Amygdala (tissue), 56 donors: ENCODE results near the gene POLD3.
"Not testable (repeated sequence)": the region's sequence is repeated elsewhere in the genome, so short reads cannot be mapped to it uniquely, and the experiment has no call there.

ENCODE experiments used
- DNase-seq, 56 donors: peaks; one replicate each; lab custom pipeline; 2025; lab: John Stamatoyannopoulos, UW

POLD3 gene

GRCh38 chr11:74634537-74634936 is 42.2 kb downstream of the POLD3 start:
- no peak for DNase-seq

- no peak for DNase-seq
Measured at GRCh38 chr11:74636630-74637184, 44.3 kb downstream of the POLD3 start.

- DNase-seq, result peak in 1 of 56 donors; percentile 10
Measured at GRCh38 chr11:74637700-74638099, 45.3 kb downstream of the POLD3 start.

GRCh38 chr11:74638869-74639268 is 46.5 kb downstream of the POLD3 start:
- DNase-seq, result no peak

- DNase-seq, result no peak
Measured at GRCh38 chr11:74639533-74639932, 47.2 kb downstream of the POLD3 start.

GRCh38 chr11:74641289-74641688 is 48.9 kb downstream of the POLD3 start:
- peak in 11 of 56 donors; percentile 14 to 43 (median 19) for DNase-seq

GRCh38 chr11:74641905-74642304 is 49.5 kb downstream of the POLD3 start:
- no peak for DNase-seq

- no peak for DNase-seq
Measured at GRCh38 chr11:74642912-74643311, 50.5 kb downstream of the POLD3 start.

GRCh38 chr11:74644081-74644480 is 51.7 kb downstream of the POLD3 start:
- no peak for DNase-seq

GRCh38 chr11:74646215-74646614 is 53.8 kb downstream of the POLD3 start:
- DNase-seq, result no peak

GRCh38 chr11:74646954-74647353 is 54.6 kb downstream of the POLD3 start:
- DNase-seq, result no peak

- no peak for DNase-seq
Measured at GRCh38 chr11:74647404-74647803, 55.0 kb downstream of the POLD3 start.

GRCh38 chr11:74647831-74648230 is 55.4 kb downstream of the POLD3 start:
- no peak for DNase-seq

- no peak for DNase-seq
Measured at GRCh38 chr11:74648894-74649293, 56.5 kb downstream of the POLD3 start.

GRCh38 chr11:74650498-74650897 is 58.1 kb downstream of the POLD3 start:
- no peak for DNase-seq

GRCh38 chr11:74654976-74655375 is 62.6 kb downstream of the POLD3 start:
- no peak for DNase-seq

GRCh38 chr11:74659124-74659523 is 66.7 kb downstream of the POLD3 start:
- DNase-seq, result not testable (repeated sequence)

GRCh38 chr11:74662487-74663103 is 70.2 kb downstream of the POLD3 start:
- DNase-seq, result no peak

GRCh38 chr11:74663315-74663714 is 70.9 kb downstream of the POLD3 start:
- DNase-seq, result no peak

- DNase-seq, result no peak
Measured at GRCh38 chr11:74669211-74670160, 77.1 kb downstream of the POLD3 start.

GRCh38 chr11:74670171-74670570 is 77.8 kb downstream of the POLD3 start:
- DNase-seq, result no peak
